Endothelial cell of umbilical vein (primary cell): ENCODE results near the gene TOR1B. TPM values are rescaled to one million over a fixed set of nuclear protein-coding genes. Genes with fewer than 3 reads are reported as not detected.

ENCODE experiments used
- BruUV-seq: library from RNA; stranded (reverse); fragments of 400-500 nt; replicated peaks from 2 replicates; lab custom pipeline; 2021; lab: Mats Ljungman, UMichigan
- CTCF ChIA-PET: fragments of 300-600, 350-600 bp; sonication (Branson Sonifier 250); formaldehyde crosslinking; loops from one replicate; lab custom pipeline; 2021; ENCODE audit warnings: antibody characterized with exemption, inconsistent platforms; lab: Charles Lee
- POLR2A ChIA-PET: fragments of 300-600, 350-600 bp; sonication (Branson Sonifier 250); formaldehyde crosslinking; loops from one replicate; lab custom pipeline; 2021; ENCODE audit warnings: antibody characterized with exemption, inconsistent platforms; lab: Charles Lee
- DNase-seq: peaks from one replicate; pipeline ENCODE4 v3.0.0-alpha.2; 2011; ENCODE audit warnings: low read depth, low spot score
- FAIRE-seq: peaks from 2 replicates; lab custom pipeline; 2011; peaks lifted over from hg19 to GRCh38; lab: Jason Lieb, UNC
- H2AFZ ChIP-seq: 2 replicates; pipeline ENCODE4 v1.6.0; 2012; ENCODE audit warnings: low read depth, low read length, control low read depth, inconsistent platforms
- H3K27ac ChIP-seq: 2 replicates; pipeline ENCODE4 v1.5.1; 2011; ENCODE audit warnings: low read depth, mild to moderate bottlenecking, control low read depth, low read length, moderate library complexity; ENCODE audit not compliant: insufficient read depth
- H3K27me3 ChIP-seq, 2 experiments: 2 replicates each; pipeline versions ENCODE4 v1.6.0 to v1.6.1; 2011; ENCODE audit warnings: low read length in 2 of 2, mixed read lengths in 1 of 2; ENCODE audit not compliant: control insufficient read depth in 2 of 2, insufficient read depth in 2 of 2
- H3K36me3 ChIP-seq, 2 experiments: 2 replicates in 1 of 2; 3 replicates in 1 of 2; pipeline ENCODE4 v1.5.1; 2011; ENCODE audit warnings: low read length in 2 of 2, mild to moderate bottlenecking in 1 of 2, moderate library complexity in 1 of 2; ENCODE audit not compliant: control insufficient read depth in 2 of 2, insufficient read depth in 2 of 2; ENCODE audit errors: extremely low read depth in 1 of 2
- H3K4me1 ChIP-seq: 3 replicates; pipeline ENCODE4 v1.5.1; 2011; ENCODE audit warnings: mild to moderate bottlenecking, low read length; ENCODE audit not compliant: control insufficient read depth, insufficient read depth; ENCODE audit errors: extremely low read depth
- H3K4me2 ChIP-seq: 2 replicates; pipeline ENCODE4 v1.6.1; 2011; ENCODE audit warnings: low read length, control low read depth, mixed read lengths; ENCODE audit not compliant: insufficient read depth
- H3K4me3 ChIP-seq, 3 experiments: fragments of 200-600 bp in 1 of 3; sonication (generic), shearing (Covaris generic) in 1 of 3; replicated peaks in 1 of 3; 2 replicates each; pipeline ENCODE4 v1.5.1; 2011 to 2016; ENCODE audit warnings: control low read depth in 3 of 3, low read length in 3 of 3, mild to moderate bottlenecking in 2 of 3, inconsistent platforms in 1 of 3, low read depth in 1 of 3, moderate library complexity in 1 of 3; ENCODE audit not compliant: insufficient read depth in 1 of 3
- H3K79me2 ChIP-seq: 2 replicates; pipeline ENCODE4 v1.6.0; 2012; ENCODE audit warnings: low read length, inconsistent platforms; ENCODE audit not compliant: control insufficient read depth, insufficient read depth
- H3K9ac ChIP-seq: replicated peaks from 2 replicates; pipeline ENCODE3; 2011; ENCODE audit warnings: low read length, control low read depth; ENCODE audit not compliant: insufficient read depth; ENCODE audit errors: extremely low read depth
- H3K9me1 ChIP-seq: replicated peaks from 3 replicates; pipeline ENCODE4 v1.6.0; 2011; ENCODE audit warnings: mild to moderate bottlenecking, low read length; ENCODE audit not compliant: control insufficient read depth, insufficient read depth; ENCODE audit errors: extremely low read depth
- H3K9me3 ChIP-seq: replicated peaks from 2 replicates; pipeline ENCODE4 v1.5.1; 2012; ENCODE audit warnings: low read length, inconsistent platforms; ENCODE audit not compliant: control insufficient read depth, insufficient read depth
- H4K20me1 ChIP-seq: replicated peaks from 2 replicates; pipeline ENCODE3; 2011; ENCODE audit warnings: mild to moderate bottlenecking, low read length; ENCODE audit not compliant: control insufficient read depth, insufficient read depth; ENCODE audit errors: extremely low read depth
- CTCF ChIP-seq, 2 donors: IDR thresholded peaks; 1 replicate in 1 of 2; 2 replicates in 1 of 2; pipeline ENCODE4 v1.5.1; 2011; ENCODE audit warnings: low read length in 2 of 2, mild to moderate bottlenecking in 2 of 2, moderate library complexity in 2 of 2, control low read depth in 1 of 2, inconsistent platforms in 1 of 2, low read depth in 1 of 2; ENCODE audit not compliant: insufficient read depth in 1 of 2; ENCODE audit errors: extremely low read depth in 1 of 2
- EZH2 ChIP-seq: IDR thresholded peaks from 2 replicates; pipeline ENCODE4 v1.6.1; 2012; ENCODE audit warnings: borderline replicate concordance, low read depth, mild to moderate bottlenecking, moderate library complexity, low read length, inconsistent platforms; ENCODE audit not compliant: severe bottlenecking
- FOS ChIP-seq: IDR thresholded peaks from 2 replicates; pipeline ENCODE4 v1.6.1; 2011; ENCODE audit warnings: mild to moderate bottlenecking, low read length, moderate library complexity, borderline replicate concordance; ENCODE audit not compliant: insufficient read depth
- GATA2 ChIP-seq: IDR thresholded peaks from 2 replicates; pipeline ENCODE4 v1.7.0; 2011; ENCODE audit warnings: low read depth, mild to moderate bottlenecking, moderate library complexity, mixed read lengths, low read length; ENCODE audit not compliant: insufficient read length, insufficient read depth
- JUN ChIP-seq: IDR thresholded peaks from 2 replicates; pipeline ENCODE4 v1.6.1; 2011; ENCODE audit warnings: borderline replicate concordance, low read depth; ENCODE audit not compliant: insufficient read length, insufficient read depth
- MAX ChIP-seq: IDR thresholded peaks from 2 replicates; pipeline ENCODE4 v1.6.1; 2011; ENCODE audit not compliant: insufficient read depth, insufficient read length
- MYC ChIP-seq: IDR thresholded peaks from one replicate; pipeline ENCODE4 v1.6.1; 2011; ENCODE audit warnings: mild to moderate bottlenecking, low read depth, low read length
- POLR2A ChIP-seq: IDR thresholded peaks from 2 replicates; pipeline ENCODE4 v1.6.1; 2012; ENCODE audit warnings: low read depth, mild to moderate bottlenecking, control low read depth, low read length
- POLR2AphosphoS5 ChIP-seq: IDR thresholded peaks from 2 replicates; pipeline ENCODE4 v1.6.1; 2012; ENCODE audit warnings: low read depth, mild to moderate bottlenecking, control low read depth, low read length, moderate library complexity; ENCODE audit not compliant: insufficient read depth
- dilution Hi-C: fragments of 300-500 bp; cut with MboI; formaldehyde crosslinking; loops from one replicate; pipeline ENCODE4 v1.15.0; 2019; ENCODE audit warnings: low sequenced_read_pairs; ENCODE audit not compliant: extremely low pct_ligation_motif_present
- intact Hi-C: fragments of 100-400 bp; cut with micrococcal nuclease; formaldehyde crosslinking; loops from one replicate; pipeline ENCODE4 v1.10.0; 2022
- polyA plus RNA-seq, 4 experiments: library from polyadenylated mRNA; depleted of rRNA in 3 of 4; stranded (reverse) in 3 of 4; unstranded in 1 of 4; fragments of >200 nt; gene quantifications; 2 replicates each; pipeline versions ENCODE4 v1.2.1 to v1.2.3, GENCODE V29; 2011 to 2012; ENCODE audit warnings: missing spikeins in 1 of 4
- total RNA-seq: library from RNA; stranded (reverse); gene quantifications from 2 replicates; pipeline ENCODE4 v1.2.3, GENCODE V29; 2021

TOR1B gene
- total and polyA plus RNA-seq, 2 donors (not counting 3 experiments of a cell fraction or from before 2014, with no cell fraction given): 27.0 to 29.5 TPM

GRCh38 chr9:129858167-129858962, 55.4 kb downstream of the TOR1B start:
- no TSS peak for BruUV-seq
- Histone ChIP-seq H3K9me1 (no peaks in the 10 kb centered on the region), H2AFZ (no peak overlapping the region), H3K9ac (no peak overlapping the region), H3K4me2 (no peak overlapping the region), H3K27me3 (no peaks in the 10 kb centered on the region), H3K9me3 (no peaks in the 10 kb centered on the region), H3K79me2 (no peaks in the 10 kb centered on the region), H3K4me3 (no peak overlapping the region), H4K20me1 (no peaks in the 10 kb centered on the region), H3K4me1 (no peaks in the 10 kb centered on the region), H3K27ac (no peak overlapping the region), H3K36me3 (peaks cover 3 to 29% of the 10 kb centered on the region in 2 experiments)
- FAIRE-seq (no peak), DNase-seq (no peak)
- dilution Hi-C loops (no loop called here), intact Hi-C loops (no loop called here)
- TF ChIP-seq CTCF (IDR thresholded peaks at IDR 0.05; ENCODE audit: extremely low read depth in 1 of 2, insufficient read depth in 1 of 2, low read depth in 1 of 2, low read length in 2 of 2) (no peak), POLR2A (no peak), GATA2 (no peak), MAX (no peak), FOS (no peak), EZH2 (no peak), POLR2AphosphoS5 (no peak), JUN (no peak), MYC (no peak)
- ChIA-PET POLR2A (no interaction called here), CTCF (no interaction called here)

Other genes with a start within 250 kb of the TOR1B start
- not detected in 2 replicates for gene C9orf50, start 182.1 kb upstream of the TOR1B start, total RNA-seq
- 0.05 TPM in 1 of 2 replicates, not detected in the other for gene C9orf50, start 182.1 kb upstream of the TOR1B start, polyA plus RNA-seq
- 47.6 and 53.2 TPM in 2 replicates for gene NTMT1, start 177.0 kb upstream of the TOR1B start, total RNA-seq
- 51.1 and 58.3 TPM in 2 replicates for gene NTMT1, start 177.0 kb upstream of the TOR1B start, polyA plus RNA-seq
- gene ASB6, start 161.0 kb upstream of the TOR1B start, total RNA-seq: 22.9 and 23.8 TPM in 2 replicates
- gene ASB6, start 161.0 kb upstream of the TOR1B start, polyA plus RNA-seq: 20.3 and 21.3 TPM in 2 replicates
- gene PRRX2, start 137.5 kb upstream of the TOR1B start, total RNA-seq: 0.32 and 0.77 TPM in 2 replicates
- 0.19 and 0.30 TPM in 2 replicates for gene PRRX2, start 137.5 kb upstream of the TOR1B start, polyA plus RNA-seq
- not detected in 2 replicates for gene PTGES, start 50.1 kb upstream of the TOR1B start, total RNA-seq
- not detected in 2 replicates for gene PTGES, start 50.1 kb upstream of the TOR1B start, polyA plus RNA-seq
- gene TOR1A, start 21.0 kb downstream of the TOR1B start, total RNA-seq: 56.6 and 57.8 TPM in 2 replicates
- 89.8 and 93.5 TPM in 2 replicates for gene TOR1A, start 21.0 kb downstream of the TOR1B start, polyA plus RNA-seq
- 34.6 and 34.7 TPM in 2 replicates for gene C9orf78, start 32.1 kb downstream of the TOR1B start, total RNA-seq
- gene C9orf78, start 32.1 kb downstream of the TOR1B start, polyA plus RNA-seq: 11.4 and 17.9 TPM in 2 replicates
- 13.4 and 17.4 TPM in 2 replicates for gene USP20, start 32.3 kb downstream of the TOR1B start, total RNA-seq
- gene USP20, start 32.3 kb downstream of the TOR1B start, polyA plus RNA-seq: 25.9 and 30.1 TPM in 2 replicates
- 36.2 and 43.9 TPM in 2 replicates for gene FNBP1, start 240.0 kb downstream of the TOR1B start, total RNA-seq
- 7.7 and 10.9 TPM in 2 replicates for gene FNBP1, start 240.0 kb downstream of the TOR1B start, polyA plus RNA-seq